ENCODE measurements around the gene ABCA7. TPM values are rescaled to one million over a fixed set of nuclear protein-coding genes. Genes with fewer than 3 reads are reported as not detected.

ABCA7 gene
- polyA plus RNA-seq, 1 donor from 2014 or later, result 51.8 TPM

- peaks cover 12% of the 10 kb centered on the region for H4K20me1 ChIP-seq (ENCODE audit: insufficient read depth)
- H3K36me3 ChIP-seq (ENCODE audit: insufficient read depth, low read length), result no peaks in the 10 kb centered on the region
- H3K9me2 ChIP-seq (ENCODE audit: insufficient read depth, low read length), result no peaks in the 10 kb centered on the region
- peak overlapping the region; percentile 85 for H3K9ac ChIP-seq (ENCODE audit: low read length)
- H3K27me3 ChIP-seq (ENCODE audit: insufficient read depth, low read depth, low read length), result no peaks in the 10 kb centered on the region
- H3F3A ChIP-seq (ENCODE audit: insufficient read depth, low read length, poor library complexity, severe bottlenecking), result no peaks in the 10 kb centered on the region
- peaks cover 43% of the 10 kb centered on the region for H3K79me2 ChIP-seq (replicated peaks; ENCODE audit: insufficient read depth, low read length)
- H3K4me2 ChIP-seq (ENCODE audit: low read length), result peak overlapping the region; percentile 95
- no peak overlapping the region for H2AFZ ChIP-seq (ENCODE audit: low read depth, low read length)
- H3K9me3 ChIP-seq (ENCODE audit: low read length), result no peaks in the 10 kb centered on the region
- no peak for TF ChIP-seq EP300 (conservative IDR thresholded peaks at IDR 0.05; ENCODE audit: poor library complexity, severe bottlenecking)
- no peak for TF ChIP-seq TAF1 (IDR thresholded peaks at IDR 0.05; ENCODE audit: low read depth)
- no peak for TF ChIP-seq EZH2 (IDR thresholded peaks at IDR 0.05; ENCODE audit: borderline replicate concordance, insufficient read depth, low read length, poor library complexity, severe bottlenecking)
- TF ChIP-seq REST (IDR thresholded peaks at IDR 0.05; ENCODE audit: borderline replicate concordance), result no peak
- TF ChIP-seq SMC3 (conservative IDR thresholded peaks at IDR 0.05; ENCODE audit: poor library complexity), result no peak
- no peak for TF ChIP-seq POLR2AphosphoS5 (IDR thresholded peaks at IDR 0.05)
- no peak for TF ChIP-seq MXI1 (conservative IDR thresholded peaks at IDR 0.05; ENCODE audit: poor library complexity, severe bottlenecking)
- no peak for TF ChIP-seq CTCF (IDR thresholded peaks at IDR 0.05; ENCODE audit: poor library complexity, severe bottlenecking)
- no peak for TF ChIP-seq RAD21 (conservative IDR thresholded peaks at IDR 0.05)
- H3K4me3 ChIP-seq (ENCODE audit: low read length), result peak overlapping the region; percentile 95
- no peak overlapping the region for H3K27ac ChIP-seq (ENCODE audit: low read length)
Observed at GRCh38 chr19:1019616-1019961, 20.3 kb upstream of the ABCA7 start.

GRCh38 chr19:1019980-1020867 lies 19.7 kb upstream of the ABCA7 start:
- Histone ChIP-seq H3K36me3 (ENCODE audit: insufficient read depth, low read length) (no peaks in the 10 kb centered on the region), H3K9me2 (ENCODE audit: insufficient read depth, low read length) (no peaks in the 10 kb centered on the region), H3K27ac (ENCODE audit: low read length) (peak overlapping the region; percentile 87), H3K9ac (ENCODE audit: low read length) (peak overlapping the region; percentile 85), H3K79me2 (replicated peaks; ENCODE audit: insufficient read depth, low read length) (peaks cover 43% of the 10 kb centered on the region), H3F3A (ENCODE audit: insufficient read depth, low read length, poor library complexity, severe bottlenecking) (no peaks in the 10 kb centered on the region), H3K4me2 (ENCODE audit: low read length) (peak overlapping the region; percentile 95), H3K4me3 (ENCODE audit: low read length) (peak overlapping the region; percentile 95), H4K20me1 (ENCODE audit: insufficient read depth) (peaks cover 12% of the 10 kb centered on the region), H3K27me3 (ENCODE audit: insufficient read depth, low read depth, low read length) (no peaks in the 10 kb centered on the region), H3K9me3 (ENCODE audit: low read length) (no peaks in the 10 kb centered on the region), H2AFZ (ENCODE audit: low read depth, low read length) (no peak overlapping the region)
- no peak for TF ChIP-seq MXI1 (conservative IDR thresholded peaks at IDR 0.05; ENCODE audit: poor library complexity, severe bottlenecking)
- TF ChIP-seq EP300 (conservative IDR thresholded peaks at IDR 0.05; ENCODE audit: poor library complexity, severe bottlenecking), result no peak
- no peak for TF ChIP-seq EZH2 (IDR thresholded peaks at IDR 0.05; ENCODE audit: borderline replicate concordance, insufficient read depth, low read length, poor library complexity, severe bottlenecking)
- no peak for TF ChIP-seq SMC3 (conservative IDR thresholded peaks at IDR 0.05; ENCODE audit: poor library complexity)
- no peak for TF ChIP-seq TAF1 (IDR thresholded peaks at IDR 0.05; ENCODE audit: low read depth)
- no peak for TF ChIP-seq CTCF (IDR thresholded peaks at IDR 0.05; ENCODE audit: poor library complexity, severe bottlenecking)
- TF ChIP-seq POLR2AphosphoS5 (IDR thresholded peaks at IDR 0.05), result no peak
- no peak for TF ChIP-seq RAD21 (conservative IDR thresholded peaks at IDR 0.05)
- TF ChIP-seq REST (IDR thresholded peaks at IDR 0.05; ENCODE audit: borderline replicate concordance), result no peak
